Prostate gland (tissue), 2 donors: ENCODE measurements around the gene ALG12. TPM values are rescaled to one million over a fixed set of nuclear protein-coding genes. Genes with fewer than 3 reads are reported as not detected.
A peak's percentile ranks its signal among the peaks of the same experiment; 100 is the strongest.

Experiments used
- DNase-seq: peaks from one replicate; pipeline ENCODE4 v3.0.0-alpha.2; 2019; ENCODE audit warnings: low spot score
- H3K27ac ChIP-seq, 2 donors: fragments of 200-600 bp; sonication (generic); 2 replicates each; pipeline ENCODE4 v1.5.1; 2017 to 2019
- H3K27me3 ChIP-seq: fragments of 200-600 bp; sonication (generic); replicated peaks from 2 replicates; pipeline ENCODE4 v1.5.1; 2019; ENCODE audit not compliant: insufficient read depth
- H3K36me3 ChIP-seq, 2 donors: fragments of 200-600 bp; sonication (generic); 1 replicate in 1 of 2; 2 replicates in 1 of 2; pipeline versions ENCODE4 v1.5.1 to v1.8.1; 2017 to 2019
- H3K4me1 ChIP-seq: fragments of 200-600 bp; sonication (generic); replicated peaks from 2 replicates; pipeline ENCODE4 v1.5.1; 2019
- H3K4me3 ChIP-seq, 2 donors: fragments of 200-600 bp; sonication (generic); 2 replicates each; pipeline ENCODE4 v1.5.1; 2017 to 2019
- H3K9me3 ChIP-seq: fragments of 200-600 bp; sonication (generic); 2 replicates; pipeline ENCODE4 v1.5.1; 2017
- CTCF ChIP-seq, 4 experiments: fragments of 200-600 bp in 2 of 4; fragments of 450-650 bp in 2 of 4; sonication (generic) in 2 of 4; IDR thresholded peaks; 1 replicate in 3 of 4; 2 replicates in 1 of 4; pipeline ENCODE4 v1.5.1; 2016 to 2019; ENCODE audit warnings: antibody characterized with exemption in 4 of 4, mild to moderate bottlenecking in 2 of 4, moderate library complexity in 2 of 4
- POLR2A ChIP-seq: fragments of 450-650 bp; IDR thresholded peaks from one replicate; pipeline ENCODE4 v1.6.1; 2016; ENCODE audit warnings: antibody characterized with exemption, mild to moderate bottlenecking
- POLR2AphosphoS5 ChIP-seq: sonication (generic); formaldehyde crosslinking; IDR thresholded peaks from one replicate; pipeline ENCODE4 v1.6.1; 2017; ENCODE audit warnings: antibody characterized with exemption
- whole genome bisulfite sequencing: methylation state at CpG from one replicate; pipeline ENCODE4 v1.1.5; 2018; 5-methylcytosine and 5-hydroxymethylcytosine counted together
- intact Hi-C: fragments of 100-400 bp; cut with DNase I; formaldehyde crosslinking; loops from one replicate; pipeline ENCODE4 v1.14.2; 2022
- total RNA-seq, 2 donors: library from RNA; depleted of rRNA; stranded (reverse); fragments of >200 nt; gene quantifications; one replicate each; pipeline ENCODE4 v1.1.0, GENCODE V29; 2016

ALG12 gene
- total RNA-seq, 2 donors from 2014 or later = 26.1 to 33.6 TPM

- peaks cover 8% of the 10 kb centered on the region for H3K4me1 ChIP-seq
Measured at GRCh38 chr22:49965091-49966040, 47.1 kb upstream of the ALG12 start.

GRCh38 chr22:49964136-49965090 lies 46.2 kb upstream of the ALG12 start:
- DNase-seq = no peak
- Histone ChIP-seq H3K36me3 (peaks cover 7 to 16% of the 10 kb centered on the region in 2 donors), H3K9me3 (no peaks in the 10 kb centered on the region), H3K27me3 (no peaks in the 10 kb centered on the region), H3K27ac (peak overlapping the region; percentile 92 to 99), H3K4me1 (peaks cover 14% of the 10 kb centered on the region), H3K4me3 (peak overlapping the region in 1 of 2 donors; percentile 69)
- TF ChIP-seq POLR2AphosphoS5 (no peak), POLR2A (no peak), CTCF (IDR thresholded peaks at IDR 0.05) (no peak)
- intact Hi-C loops = loop anchor here (5.0 kb wide), 1 partner anchor 37 kb away; no protein-coding TSS in a partner anchor
- WGBS = 78% methylated on average over 19 of the region's 19 CpGs

More at GRCh38 chr22:49965091-49966040, 47.1 kb upstream of the ALG12 start:
- DNase-seq = no peak
- Histone ChIP-seq H3K4me3 (no peak overlapping the region), H3K9me3 (no peaks in the 10 kb centered on the region), H3K36me3 (peaks cover 7 to 16% of the 10 kb centered on the region in 2 donors), H3K27me3 (no peaks in the 10 kb centered on the region), H3K27ac (peak overlapping the region; percentile 92 to 99)
- intact Hi-C loops = loop anchor here (5.0 kb wide), 1 partner anchor 38 kb away; no protein-coding TSS in a partner anchor
- TF ChIP-seq POLR2A (no peak), POLR2AphosphoS5 (no peak), CTCF (IDR thresholded peaks at IDR 0.05) (no peak)
- WGBS = 85% methylated on average over 20 of the region's 22 CpGs

GRCh38 chr22:49963647-49964026 lies 45.4 kb upstream of the ALG12 start:
- H3K27me3 ChIP-seq = no peaks in the 10 kb centered on the region
- H3K4me3 ChIP-seq = peak overlapping the region; percentile 69 to 83
- TF ChIP-seq CTCF (IDR thresholded peaks at IDR 0.05) (no peak), POLR2A (no peak), POLR2AphosphoS5 (no peak)
- DNase-seq = peak; percentile 47
- H3K36me3 ChIP-seq = peaks cover 7 to 16% of the 10 kb centered on the region in 2 donors
- peaks cover 15% of the 10 kb centered on the region for H3K4me1 ChIP-seq
- WGBS = 46% methylated on average over 6 of the region's 6 CpGs
- H3K27ac ChIP-seq = peak overlapping the region; percentile 92 to 99
- intact Hi-C loops = no loop called here
- no peaks in the 10 kb centered on the region for H3K9me3 ChIP-seq

GRCh38 chr22:49962751-49963646 lies 44.8 kb upstream of the ALG12 start:
- H3K36me3 ChIP-seq = peaks cover 7 to 16% of the 10 kb centered on the region in 2 donors
- H3K27ac ChIP-seq = peak overlapping the region; percentile 92 to 99
- H3K4me1 ChIP-seq = peaks cover 15% of the 10 kb centered on the region
- H3K4me3 ChIP-seq = peak overlapping the region; percentile 69 to 83
- no peaks in the 10 kb centered on the region for H3K27me3 ChIP-seq
- DNase-seq = peak; percentile 22
- H3K9me3 ChIP-seq = no peaks in the 10 kb centered on the region
- 45% methylated on average over 56 of the region's 63 CpGs for WGBS
- intact Hi-C loops = no loop called here
- TF ChIP-seq POLR2AphosphoS5 (peak; percentile 22), POLR2A (no peak), CTCF (IDR thresholded peaks at IDR 0.05) (no peak)
